Peyer's patch (tissue), 4 donors: ENCODE data around the gene DNAJC3. TPM values are rescaled to one million over a fixed set of nuclear protein-coding genes. Genes with fewer than 3 reads are reported as not detected.
A peak's percentile ranks its signal among the peaks of the same experiment; 100 is the strongest.
"Not testable (repeated sequence)": the region's sequence is repeated elsewhere in the genome, so short reads cannot be mapped to it uniquely, and the experiment has no call there.

Experiments
- DNase-seq, 3 donors: peaks; one replicate each; pipeline ENCODE4 v3.0.0-alpha.2; 2017 to 2019
- H3K27ac ChIP-seq, 4 donors: fragments of 200-600 bp; sonication (generic); one replicate each; pipeline ENCODE4 v1.5.1; 2016 to 2019
- H3K27me3 ChIP-seq, 2 donors: fragments of 200-600 bp; sonication (generic); one replicate each; pipeline ENCODE4 v1.5.1; 2019
- H3K36me3 ChIP-seq, 3 donors: fragments of 200-600 bp; sonication (generic); one replicate each; pipeline ENCODE4 v1.5.1; 2016 to 2019
- H3K4me1 ChIP-seq, 4 donors: fragments of 200-600 bp; sonication (generic); one replicate each; pipeline ENCODE4 v1.5.1; 2016 to 2019
- H3K4me3 ChIP-seq, 4 donors: fragments of 200-600 bp; sonication (generic); 1 replicate in 3 of 4; 2 replicates in 1 of 4; pipeline ENCODE4 v1.5.1; 2016 to 2019; ENCODE audit warnings: mild to moderate bottlenecking in 1 of 4
- H3K9me3 ChIP-seq, 4 donors: fragments of 200-600 bp; sonication (generic); one replicate each; pipeline ENCODE4 v1.5.1; 2016 to 2019; ENCODE audit warnings: mild to moderate bottlenecking in 1 of 4
- CTCF ChIP-seq, 6 experiments: fragments of 450-650 bp in 4 of 6; fragments of 200-600 bp in 2 of 6; sonication (generic) in 1 of 6; IDR thresholded peaks; one replicate each; pipeline ENCODE4 v1.5.1; 2017 to 2019; ENCODE audit warnings: antibody characterized with exemption in 6 of 6, mild to moderate bottlenecking in 3 of 6, moderate library complexity in 1 of 6
- POLR2A ChIP-seq, 2 donors: fragments of 450-650 bp; IDR thresholded peaks; one replicate each; pipeline ENCODE4 v1.5.1; 2017; ENCODE audit warnings: antibody characterized with exemption in 2 of 2, mild to moderate bottlenecking in 2 of 2, moderate library complexity in 2 of 2
- total RNA-seq, 4 donors: library from RNA; depleted of rRNA; stranded (reverse); fragments of >200 nt; gene quantifications; one replicate each; pipeline ENCODE4 v1.1.0, GENCODE V29; 2016

Gene DNAJC3
- total RNA-seq, 4 donors from 2014 or later: 26.4 to 61.5 (median 36.1) TPM

- no peaks in the 10 kb centered on the region for H3K27me3 ChIP-seq
- H3K4me3 ChIP-seq: no peak overlapping the region
- H3K36me3 ChIP-seq: no peaks in the 10 kb centered on the region
- H3K27ac ChIP-seq: no peak overlapping the region
- peaks cover 0 to 11% (median 0%) of the 10 kb centered on the region in 4 donors for H3K4me1 ChIP-seq
- DNase-seq: no peak
- no peaks in the 10 kb centered on the region for H3K9me3 ChIP-seq
- TF ChIP-seq POLR2A (IDR thresholded peaks at IDR 0.05): no peak
- TF ChIP-seq CTCF (IDR thresholded peaks at IDR 0.05): no peak
Measured at GRCh38 chr13:95689582-95689926, 12.6 kb downstream of the DNAJC3 start.

- not testable (repeated sequence) for H3K4me1 ChIP-seq, H3K9me3 ChIP-seq, H3K27ac ChIP-seq, H3K36me3 ChIP-seq, H3K4me3 ChIP-seq, DNase-seq, H3K27me3 ChIP-seq
Measured at GRCh38 chr13:95690986-95691385, 14.0 kb downstream of the DNAJC3 start.

GRCh38 chr13:95697052-95697680 lies 20.2 kb downstream of the DNAJC3 start:
- Histone ChIP-seq H3K36me3 (no peaks in the 10 kb centered on the region), H3K27ac (no peak overlapping the region), H3K9me3 (no peaks in the 10 kb centered on the region), H3K4me1 (peaks cover 0 to 8% (median 0%) of the 10 kb centered on the region in 4 donors), H3K4me3 (no peak overlapping the region), H3K27me3 (no peaks in the 10 kb centered on the region)
- DNase-seq: no peak
- TF ChIP-seq CTCF (IDR thresholded peaks at IDR 0.05): no peak
- TF ChIP-seq POLR2A (IDR thresholded peaks at IDR 0.05): no peak

GRCh38 chr13:95698047-95698749 lies 21.3 kb downstream of the DNAJC3 start:
- Histone ChIP-seq H3K4me3 (no peak overlapping the region), H3K36me3 (no peaks in the 10 kb centered on the region), H3K27me3 (no peaks in the 10 kb centered on the region), H3K27ac (no peak overlapping the region), H3K9me3 (no peaks in the 10 kb centered on the region), H3K4me1 (peaks cover 0 to 8% (median 0%) of the 10 kb centered on the region in 4 donors)
- TF ChIP-seq CTCF (IDR thresholded peaks at IDR 0.05): peak in 2 of 6 experiments; percentile 19 to 31
- TF ChIP-seq POLR2A (IDR thresholded peaks at IDR 0.05): no peak
- no peak for DNase-seq

- Histone ChIP-seq H3K4me1 (peaks cover 0 to 8% (median 0%) of the 10 kb centered on the region in 4 donors), H3K36me3 (no peaks in the 10 kb centered on the region), H3K27me3 (no peaks in the 10 kb centered on the region), H3K9me3 (no peaks in the 10 kb centered on the region), H3K27ac (no peak overlapping the region), H3K4me3 (no peak overlapping the region)
- DNase-seq: no peak
- TF ChIP-seq CTCF (IDR thresholded peaks at IDR 0.05) (no peak), POLR2A (IDR thresholded peaks at IDR 0.05) (no peak)
Measured at GRCh38 chr13:95703576-95703975, 26.6 kb downstream of the DNAJC3 start.

- Histone ChIP-seq H3K36me3 (no peaks in the 10 kb centered on the region), H3K4me1 (peaks cover 0 to 3% (median 0%) of the 10 kb centered on the region in 4 donors), H3K9me3 (no peaks in the 10 kb centered on the region), H3K27ac (no peak overlapping the region), H3K4me3 (no peak overlapping the region), H3K27me3 (no peaks in the 10 kb centered on the region)
- no peak for DNase-seq
- TF ChIP-seq CTCF (IDR thresholded peaks at IDR 0.05) (peak in 1 of 6 experiments; percentile 20), POLR2A (IDR thresholded peaks at IDR 0.05) (no peak)
Measured at GRCh38 chr13:95704510-95704909, 27.6 kb downstream of the DNAJC3 start.
